GM23338 (cell line): ENCODE results near the gene HYAL1. TPM values are rescaled to one million over a fixed set of nuclear protein-coding genes. Genes with fewer than 3 reads are reported as not detected.

ENCODE experiments used
- ATAC-seq: fragments of 200-7000 bp; cut with Tn5 transposase; 3 replicates; pipeline ENCODE4 v1.9.1; 2020
- DNase-seq: peaks from one replicate; pipeline ENCODE4 v3.0.0-alpha.2; 2015; ENCODE audit warnings: low spot score
- H2AFZ ChIP-seq: fragments of 200-600 bp; sonication (generic); 2 replicates; pipeline ENCODE4 v1.8.0; 2016; ENCODE audit warnings: antibody characterized with exemption, mild to moderate bottlenecking, moderate library complexity
- H3F3A ChIP-seq: fragments of 200-600 bp; sonication (generic); replicated peaks from 2 replicates; pipeline ENCODE4 v1.8.0; 2017; ENCODE audit warnings: antibody characterized with exemption, mixed run types, low read depth
- H3K27ac ChIP-seq: fragments of 200-600 bp; sonication (generic); 2 replicates; pipeline ENCODE4 v1.6.1; 2016; ENCODE audit warnings: low read depth
- H3K27me3 ChIP-seq: fragments of 200-600 bp; sonication (generic); 2 replicates; pipeline ENCODE4 v1.8.0; 2016; ENCODE audit warnings: mild to moderate bottlenecking, mixed run types, moderate library complexity; ENCODE audit not compliant: insufficient read depth
- H3K36me3 ChIP-seq: fragments of 200-600 bp; sonication (generic); 2 replicates; pipeline ENCODE4 v1.8.0; 2016; ENCODE audit warnings: mild to moderate bottlenecking; ENCODE audit not compliant: insufficient read depth
- H3K4me1 ChIP-seq: fragments of 200-600 bp; sonication (generic); 2 replicates; pipeline ENCODE4 v1.8.0; 2016; ENCODE audit warnings: mild to moderate bottlenecking, moderate library complexity; ENCODE audit not compliant: insufficient read depth
- H3K4me2 ChIP-seq: fragments of 200-600 bp; sonication (generic); 2 replicates; pipeline ENCODE4 v1.7.1; 2017; ENCODE audit warnings: mixed run types
- H3K4me3 ChIP-seq: fragments of 200-600 bp; sonication (generic); 2 replicates; pipeline ENCODE4 v1.6.1; 2016; ENCODE audit warnings: mixed run types
- H3K79me2 ChIP-seq: fragments of 200-600 bp; sonication (generic); replicated peaks from 2 replicates; pipeline ENCODE4 v1.8.0; 2017; ENCODE audit warnings: mild to moderate bottlenecking; ENCODE audit not compliant: insufficient read depth
- H3K9me2 ChIP-seq: fragments of 200-600 bp; sonication (generic); 2 replicates; pipeline ENCODE4 v1.8.0; 2017; ENCODE audit not compliant: insufficient read depth
- H4K20me1 ChIP-seq: fragments of 200-600 bp; sonication (generic); replicated peaks from 2 replicates; pipeline ENCODE4 v1.8.0; 2017; ENCODE audit warnings: mild to moderate bottlenecking; ENCODE audit not compliant: insufficient read depth
- H3K27ac Mint-ChIP-seq: 2 replicates; pipeline ENCODE4 v1.8.0; 2020; ENCODE audit warnings: inconsistent platforms, mild to moderate bottlenecking, moderate library complexity, mixed read lengths
- H3K27me3 Mint-ChIP-seq: 3 replicates; pipeline ENCODE4 v1.8.0; 2022; ENCODE audit warnings: low read depth, mild to moderate bottlenecking, moderate library complexity, mixed read lengths, inconsistent platforms; ENCODE audit not compliant: insufficient read depth, poor library complexity
- H3K36me3 Mint-ChIP-seq: 3 replicates; pipeline ENCODE4 v1.8.0; 2021; ENCODE audit warnings: low read depth, mild to moderate bottlenecking, inconsistent platforms, moderate library complexity, mixed read lengths
- H3K4me1 Mint-ChIP-seq: 3 replicates; pipeline ENCODE4 v1.8.0; 2020; ENCODE audit warnings: mild to moderate bottlenecking, inconsistent platforms, mixed read lengths
- H3K4me3 Mint-ChIP-seq: 3 replicates; pipeline ENCODE4 v1.8.0; 2021; ENCODE audit warnings: moderate library complexity, mild to moderate bottlenecking, inconsistent platforms, mixed read lengths
- H3K9me3 Mint-ChIP-seq: 3 replicates; pipeline ENCODE4 v1.8.0; 2020; ENCODE audit warnings: moderate library complexity, mild to moderate bottlenecking, inconsistent platforms, mixed read lengths
- CREB1 ChIP-seq: fragments of 250-450 bp; sonication (Bioruptor Pico); IDR thresholded peaks from 2 replicates; pipeline ENCODE4 v1.5.0; 2020; ENCODE audit warnings: low read depth, mild to moderate bottlenecking, moderate library complexity
- CTCF ChIP-seq, 2 experiments: fragments of 200-600 bp in 1 of 2; sonication (generic) in 1 of 2; conservative IDR thresholded peaks; 2 replicates each; pipeline versions ENCODE4 v1.5.1 to v1.6.1; 2016 to 2017; ENCODE audit warnings: antibody characterized with exemption in 2 of 2, low read depth in 2 of 2, mild to moderate bottlenecking in 2 of 2, moderate library complexity in 1 of 2
- ETS1 ChIP-seq: IDR thresholded peaks from 2 replicates; pipeline ENCODE4 v1.6.1; 2016; ENCODE audit warnings: antibody characterized with exemption
- EZH2 ChIP-seq: fragments of 200-600 bp; sonication (generic); IDR thresholded peaks from one replicate; pipeline ENCODE4 v1.8.0; 2017; ENCODE audit warnings: antibody characterized with exemption, mild to moderate bottlenecking, low read depth; ENCODE audit not compliant: unreplicated experiment
- EZH2phosphoT487 ChIP-seq: fragments of 200-600 bp; sonication (generic); IDR thresholded peaks from one replicate; pipeline ENCODE4 v1.8.1; 2018; ENCODE audit warnings: antibody characterized with exemption; ENCODE audit not compliant: unreplicated experiment
- JUNB ChIP-seq: IDR thresholded peaks from one replicate; pipeline ENCODE4 v1.6.1; 2016; ENCODE audit warnings: antibody characterized with exemption; ENCODE audit not compliant: unreplicated experiment
- NANOG ChIP-seq: IDR thresholded peaks from 2 replicates; pipeline ENCODE4 v1.6.1; 2016; ENCODE audit warnings: antibody characterized with exemption, borderline replicate concordance
- POLR2AphosphoS5 ChIP-seq: IDR thresholded peaks from 2 replicates; pipeline ENCODE4 v1.6.1; 2016; ENCODE audit warnings: antibody characterized with exemption, low read depth
- REST ChIP-seq: IDR thresholded peaks from one replicate; pipeline ENCODE4 v1.6.1; 2018; ENCODE audit warnings: antibody characterized with exemption; ENCODE audit not compliant: unreplicated experiment
- STAT1 ChIP-seq: IDR thresholded peaks from one replicate; pipeline ENCODE4 v1.6.1; 2016; ENCODE audit warnings: antibody characterized with exemption; ENCODE audit not compliant: unreplicated experiment
- ZNF114 ChIP-seq: fragments of 250-450 bp; sonication (Bioruptor Pico); IDR thresholded peaks from 2 replicates; pipeline ENCODE4 v1.5.0; 2020; ENCODE audit warnings: mild to moderate bottlenecking, moderate library complexity
- ZNF331 ChIP-seq: fragments of 250-450 bp; sonication (Bioruptor Pico); IDR thresholded peaks from 2 replicates; pipeline ENCODE4 v1.5.0; 2020; ENCODE audit warnings: low read depth, mild to moderate bottlenecking, moderate library complexity
- ZNF462 ChIP-seq: fragments of 250-450 bp; sonication (Bioruptor Pico); IDR thresholded peaks from 2 replicates; pipeline ENCODE4 v1.5.0; 2020; ENCODE audit warnings: mild to moderate bottlenecking, moderate library complexity
- polyA plus RNA-seq: library from polyadenylated mRNA; unstranded; fragments of >200 nt; fragmentation: Nextera tagmentation; extraction: Ambion mirVana; gene quantifications from 2 replicates; pipeline ENCODE4 v1.2.1, GENCODE V29; 2016
- total RNA-seq: library from RNA; depleted of rRNA; stranded (reverse); fragments of >200 nt; shearing (Covaris generic); gene quantifications from 2 replicates; pipeline ENCODE4 v1.2.3, GENCODE V29; 2014

The HYAL1 gene
- total and polyA plus RNA-seq, 2 experiments from 2014 or later = 2.1 to 5.0 TPM

- no peak for TF ChIP-seq CTCF (conservative IDR thresholded peaks at IDR 0.05; ENCODE audit: low read depth in 2 of 2)
- TF ChIP-seq POLR2AphosphoS5 = no peak
- no peak for TF ChIP-seq NANOG
- no peak for TF ChIP-seq ZNF114 (CRISPR knock-in tag)
- TF ChIP-seq CREB1 (CRISPR knock-in tag) = no peak
- TF ChIP-seq EZH2phosphoT487 = no peak
- no peak for TF ChIP-seq REST
- TF ChIP-seq EZH2 = no peak
- TF ChIP-seq ZNF331 = no peak
- TF ChIP-seq JUNB = no peak
Observed at GRCh38 chr3:50318163-50318562, 14.8 kb upstream of the HYAL1 start (continued).

- Histone ChIP-seq H2AFZ (no peak overlapping the region), H3K4me3 (no peak overlapping the region), H3K27ac (no peak overlapping the region), H3K4me2 (no peak overlapping the region), H3K79me2 (peaks cover 26% of the 10 kb centered on the region), H3K36me3 (peaks cover 8% of the 10 kb centered on the region), H3K27me3 (no peaks in the 10 kb centered on the region), H3K9me2 (no peaks in the 10 kb centered on the region), H3F3A (peaks cover 14% of the 10 kb centered on the region; the same call in 1 of the 2 replicates), H4K20me1 (peaks cover 5% of the 10 kb centered on the region; the same call in 1 of the 2 replicates), H3K4me1 (peaks cover 6% of the 10 kb centered on the region; the same call in 1 of the 2 replicates)
- ATAC-seq = no peak
- peaks cover 5% of the 10 kb centered on the region for H3K27me3 Mint-ChIP-seq
- no peak for DNase-seq
- no peak overlapping the region for H3K27ac Mint-ChIP-seq
- TF ChIP-seq ETS1 (no peak), ZNF331 (no peak), STAT1 (no peak), ZNF462 (CRISPR knock-in tag) (no peak), NANOG (no peak), CREB1 (CRISPR knock-in tag) (no peak), POLR2AphosphoS5 (no peak), EZH2 (no peak)
- H3K4me1 Mint-ChIP-seq = peaks cover 20% of the 10 kb centered on the region
- no peak overlapping the region for H3K4me3 Mint-ChIP-seq
- H3K9me3 Mint-ChIP-seq = peaks cover 14% of the 10 kb centered on the region
- peaks cover 65% of the 10 kb centered on the region for H3K36me3 Mint-ChIP-seq
Observed at GRCh38 chr3:50317300-50317699, 13.9 kb upstream of the HYAL1 start.
